ENCODE measurements around the gene KNDC1.

The KNDC1 gene

DNA sequence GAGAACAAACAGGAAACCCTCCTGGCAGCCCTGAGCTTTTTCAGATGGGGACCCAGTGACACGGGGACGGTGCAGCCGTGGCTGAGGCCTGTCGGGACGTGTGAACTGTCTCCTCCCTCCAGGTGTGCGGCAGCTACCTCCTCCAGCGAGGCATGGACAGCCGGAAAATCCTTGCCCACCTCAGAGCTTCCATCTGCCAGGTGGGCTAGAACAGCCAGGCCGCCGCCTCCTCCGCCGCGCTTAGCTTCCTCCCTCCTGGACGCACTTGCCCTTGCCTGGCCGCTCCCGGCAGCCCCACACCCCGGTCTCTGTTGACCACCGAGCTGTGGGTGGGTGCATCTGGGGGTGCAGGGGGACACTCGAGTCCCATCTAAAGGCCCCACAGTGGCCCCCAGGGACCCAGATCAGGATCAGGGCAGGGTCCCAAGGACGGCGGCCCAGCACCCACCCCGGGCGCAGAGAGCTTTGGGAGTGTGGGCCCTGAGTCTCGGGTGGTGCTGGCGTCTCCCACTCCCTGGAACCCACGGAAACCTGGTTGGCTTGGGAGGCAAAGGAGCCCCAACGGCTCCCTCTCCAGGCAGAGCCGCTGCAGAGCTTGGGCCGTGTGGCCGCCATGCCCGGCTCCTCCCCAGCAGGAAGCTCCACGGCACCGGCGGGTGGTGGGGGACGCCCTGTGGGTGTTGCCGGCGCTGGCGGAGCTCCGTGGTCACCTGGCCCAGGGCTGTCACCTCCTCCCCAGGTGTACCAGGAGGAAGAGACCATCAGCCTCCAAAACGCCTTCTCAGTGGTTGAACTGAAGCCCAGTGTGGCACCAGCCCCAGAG, 37.1 kb downstream of the KNDC1 start:
- no peak for DNase-seq (ENCODE audit: extremely low spot score)
- POLR2A ChIA-PET = no interaction called here
- CTCF ChIA-PET = no interaction called here
- TF ChIP-seq FOXM1 (IDR thresholded peaks at IDR 0.05; ENCODE audit: borderline replicate concordance) (no peak), SUZ12 (IDR thresholded peaks at IDR 0.05) (no peak), L3MBTL2 (conservative IDR thresholded peaks at IDR 0.05) (no peak), SP1 (IDR thresholded peaks at IDR 0.05) (no peak), ELF4 (IDR thresholded peaks at IDR 0.05) (no peak), HDGF (IDR thresholded peaks at IDR 0.05; ENCODE audit: borderline replicate concordance) (no peak), TARDBP (IDR thresholded peaks at IDR 0.05) (no peak), LEF1 (IDR thresholded peaks at IDR 0.05; ENCODE audit: borderline replicate concordance) (no peak), CTBP1 (IDR thresholded peaks at IDR 0.05; ENCODE audit: borderline replicate concordance) (no peak), FOXK2 (IDR thresholded peaks at IDR 0.05) (no peak), FOXA1 (IDR thresholded peaks at IDR 0.05) (no peak)

DNA sequence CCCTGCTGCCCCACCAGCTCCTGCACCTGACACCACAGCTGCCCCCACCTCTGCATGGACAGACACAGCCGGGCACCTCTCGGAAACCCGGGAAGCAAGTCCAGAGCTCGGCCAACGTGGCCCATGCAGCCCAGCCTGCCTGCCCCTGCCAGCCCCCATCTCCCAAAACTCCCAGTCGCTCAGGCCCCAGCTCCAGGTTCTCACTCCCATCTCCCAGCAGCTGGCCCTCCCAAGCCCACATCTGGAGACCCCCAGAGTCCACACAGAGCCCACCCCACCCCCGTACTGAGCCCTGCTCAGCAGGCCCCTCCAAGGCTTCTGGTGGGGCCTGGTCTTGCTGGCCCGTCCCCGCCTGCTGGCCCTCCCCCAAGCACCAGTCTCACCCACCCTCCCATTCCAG, 37.8 kb downstream of the KNDC1 start:
- TF ChIP-seq HDGF (IDR thresholded peaks at IDR 0.05; ENCODE audit: borderline replicate concordance) (no peak), CTBP1 (IDR thresholded peaks at IDR 0.05; ENCODE audit: borderline replicate concordance) (no peak), ELF4 (IDR thresholded peaks at IDR 0.05) (no peak), BHLHE40 (IDR thresholded peaks at IDR 0.05; ENCODE audit: borderline replicate concordance) (no peak), FOXK2 (IDR thresholded peaks at IDR 0.05) (no peak), FOXA1 (IDR thresholded peaks at IDR 0.05) (no peak), L3MBTL2 (conservative IDR thresholded peaks at IDR 0.05) (no peak), SUZ12 (IDR thresholded peaks at IDR 0.05) (no peak), NFRKB (IDR thresholded peaks at IDR 0.05) (no peak), ARNT (IDR thresholded peaks at IDR 0.05) (no peak), LEF1 (IDR thresholded peaks at IDR 0.05; ENCODE audit: borderline replicate concordance) (no peak), ZNF384 (IDR thresholded peaks at IDR 0.05) (no peak), SP1 (IDR thresholded peaks at IDR 0.05) (no peak), FOXM1 (IDR thresholded peaks at IDR 0.05; ENCODE audit: borderline replicate concordance) (no peak), TARDBP (IDR thresholded peaks at IDR 0.05) (no peak)
- TF ChIP-seq, protein P1, sequence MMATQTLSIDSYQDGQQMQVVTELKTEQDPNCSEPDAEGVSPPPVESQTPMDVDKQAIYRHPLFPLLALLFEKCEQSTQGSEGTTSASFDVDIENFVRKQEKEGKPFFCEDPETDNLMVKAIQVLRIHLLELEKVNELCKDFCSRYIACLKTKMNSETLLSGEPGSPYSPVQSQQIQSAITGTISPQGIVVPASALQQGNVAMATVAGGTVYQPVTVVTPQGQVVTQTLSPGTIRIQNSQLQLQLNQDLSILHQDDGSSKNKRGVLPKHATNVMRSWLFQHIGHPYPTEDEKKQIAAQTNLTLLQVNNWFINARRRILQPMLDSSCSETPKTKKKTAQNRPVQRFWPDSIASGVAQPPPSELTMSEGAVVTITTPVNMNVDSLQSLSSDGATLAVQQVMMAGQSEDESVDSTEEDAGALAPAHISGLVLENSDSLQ (IDR thresholded peaks at IDR 0.05) = no peak

DNA sequence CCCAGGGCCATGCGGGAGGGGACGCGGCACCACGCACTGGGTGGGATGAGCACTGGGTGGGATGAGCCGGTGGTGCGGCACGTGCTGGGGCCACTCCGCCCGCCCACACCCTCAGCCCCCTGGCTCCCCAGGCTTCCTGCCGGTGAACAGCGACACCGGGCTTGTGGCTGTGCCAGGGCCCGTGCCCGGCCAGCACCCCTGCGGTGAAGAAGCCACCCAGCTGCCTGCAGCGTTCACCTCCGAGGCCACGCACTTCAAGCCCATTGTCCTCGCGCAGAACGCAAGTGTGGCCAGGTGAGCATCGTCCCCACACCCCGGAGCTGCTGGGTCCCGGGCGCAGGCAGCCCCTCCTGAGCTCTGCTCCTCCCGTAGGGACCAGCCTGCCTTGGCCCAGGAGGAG, 38.2 kb downstream of the KNDC1 start:
- CTCF ChIA-PET = no interaction called here
- POLR2A ChIA-PET = no interaction called here
- TF ChIP-seq FOXM1 (IDR thresholded peaks at IDR 0.05; ENCODE audit: borderline replicate concordance) (no peak), BHLHE40 (IDR thresholded peaks at IDR 0.05; ENCODE audit: borderline replicate concordance) (no peak), FOXA1 (IDR thresholded peaks at IDR 0.05) (no peak), SUZ12 (IDR thresholded peaks at IDR 0.05) (no peak), SP1 (IDR thresholded peaks at IDR 0.05) (no peak), LEF1 (IDR thresholded peaks at IDR 0.05; ENCODE audit: borderline replicate concordance) (no peak), L3MBTL2 (conservative IDR thresholded peaks at IDR 0.05) (no peak), ZNF384 (IDR thresholded peaks at IDR 0.05) (no peak), NFRKB (IDR thresholded peaks at IDR 0.05) (no peak), ELF4 (IDR thresholded peaks at IDR 0.05) (no peak), TARDBP (IDR thresholded peaks at IDR 0.05) (no peak), HDGF (IDR thresholded peaks at IDR 0.05; ENCODE audit: borderline replicate concordance) (no peak)
- no peak for DNase-seq (ENCODE audit: extremely low spot score)

More for the DNA sequence above, 37.8 kb downstream of the KNDC1 start:
- DNase-seq (ENCODE audit: extremely low spot score) = no peak
- ChIA-PET CTCF (no interaction called here), POLR2A (no interaction called here)

DNA sequence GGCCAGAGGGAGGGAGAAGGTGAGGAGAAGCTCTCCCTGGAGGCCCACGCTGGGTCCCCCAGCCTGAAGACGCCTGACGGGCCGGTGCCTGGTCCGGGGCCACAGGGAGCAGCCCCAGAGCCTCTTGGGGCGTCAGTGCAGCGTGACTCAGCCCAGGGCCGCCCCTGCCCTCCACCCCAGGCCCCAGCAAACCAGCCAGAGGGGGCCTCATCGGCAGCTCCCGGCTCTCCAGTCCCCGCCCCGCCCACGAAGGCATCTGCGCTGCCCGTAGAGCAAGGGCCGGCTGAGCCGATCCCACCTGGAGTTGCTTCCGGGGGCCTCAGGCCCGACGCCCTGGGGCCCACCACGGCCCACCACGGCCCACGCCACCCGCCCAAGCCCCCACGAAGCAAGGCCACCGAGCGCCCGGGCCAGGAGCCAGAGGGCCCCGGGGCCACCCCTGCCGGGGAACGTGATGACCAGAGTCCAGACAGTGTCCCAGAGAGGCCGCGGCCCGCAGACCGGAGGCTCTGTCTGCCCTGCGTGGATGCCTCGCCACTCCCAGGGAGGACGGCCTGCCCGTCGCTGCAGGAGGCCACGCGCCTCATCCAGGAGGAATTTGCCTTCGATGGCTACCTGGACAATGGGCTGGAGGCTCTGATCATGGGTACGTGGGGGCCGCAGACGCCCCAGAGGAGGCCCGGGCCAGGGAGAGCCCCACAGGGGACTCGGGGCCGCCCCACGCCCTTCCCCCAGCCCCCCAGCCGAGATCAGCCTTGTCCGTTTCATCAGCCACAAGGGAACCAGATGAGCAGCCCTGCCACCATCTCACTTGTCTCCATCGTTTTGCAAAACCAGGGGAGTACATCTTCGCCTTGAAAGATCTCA, 38.8 kb downstream of the KNDC1 start:
- DNase-seq (ENCODE audit: extremely low spot score) = no peak
- ChIA-PET POLR2A (no interaction called here), CTCF (no interaction called here)
- TF ChIP-seq SUZ12 (IDR thresholded peaks at IDR 0.05) (no peak), L3MBTL2 (conservative IDR thresholded peaks at IDR 0.05) (no peak), FOXA1 (IDR thresholded peaks at IDR 0.05) (no peak), FOXK2 (IDR thresholded peaks at IDR 0.05) (no peak), CTBP1 (IDR thresholded peaks at IDR 0.05; ENCODE audit: borderline replicate concordance) (no peak), ELF4 (IDR thresholded peaks at IDR 0.05) (no peak), SP1 (IDR thresholded peaks at IDR 0.05) (no peak), FOXM1 (IDR thresholded peaks at IDR 0.05; ENCODE audit: borderline replicate concordance) (no peak), LEF1 (IDR thresholded peaks at IDR 0.05; ENCODE audit: borderline replicate concordance) (no peak), TARDBP (IDR thresholded peaks at IDR 0.05) (no peak)

DNA sequence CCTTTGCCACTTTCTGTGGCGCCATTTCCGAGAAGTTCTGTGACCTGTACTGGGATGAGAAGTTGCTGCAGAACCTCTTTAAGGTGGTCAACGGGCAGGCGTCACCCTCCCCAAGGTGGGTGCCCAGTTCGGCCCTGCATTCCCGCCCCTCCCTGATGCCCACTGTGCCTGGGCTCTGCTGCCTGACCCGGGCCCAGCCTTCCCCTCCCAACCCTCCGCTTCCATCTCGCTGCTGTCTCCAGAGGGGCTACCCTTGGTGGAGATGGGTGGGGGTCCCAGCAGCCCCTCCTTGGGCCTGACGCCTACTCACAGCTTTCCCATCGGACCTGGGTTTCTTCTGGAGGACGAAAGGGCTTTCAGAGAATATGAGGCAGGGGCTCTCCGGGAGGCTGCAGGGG, 39.5 kb downstream of the KNDC1 start:
- DNase-seq (ENCODE audit: extremely low spot score) = no peak
- POLR2A ChIA-PET = no interaction called here
- CTCF ChIA-PET = no interaction called here
- no peak for TF ChIP-seq NFRKB (IDR thresholded peaks at IDR 0.05)
- TF ChIP-seq BHLHE40 (IDR thresholded peaks at IDR 0.05; ENCODE audit: borderline replicate concordance) = no peak
- no peak for TF ChIP-seq FOXK2 (IDR thresholded peaks at IDR 0.05)
- TF ChIP-seq ELF4 (IDR thresholded peaks at IDR 0.05) = no peak
- no peak for TF ChIP-seq LEF1 (IDR thresholded peaks at IDR 0.05; ENCODE audit: borderline replicate concordance)
- TF ChIP-seq CTBP1 (IDR thresholded peaks at IDR 0.05; ENCODE audit: borderline replicate concordance) = no peak
- TF ChIP-seq ARNT (IDR thresholded peaks at IDR 0.05) = no peak
- TF ChIP-seq SUZ12 (IDR thresholded peaks at IDR 0.05) = no peak
- no peak for TF ChIP-seq ZNF384 (IDR thresholded peaks at IDR 0.05)
- no peak for TF ChIP-seq L3MBTL2 (conservative IDR thresholded peaks at IDR 0.05)
- TF ChIP-seq FOXA1 (IDR thresholded peaks at IDR 0.05) = no peak
- TF ChIP-seq TARDBP (IDR thresholded peaks at IDR 0.05) = no peak
- TF ChIP-seq HDGF (IDR thresholded peaks at IDR 0.05; ENCODE audit: borderline replicate concordance) = no peak
- TF ChIP-seq, protein P1 (IDR thresholded peaks at IDR 0.05) = no peak
- TF ChIP-seq FOXM1 (IDR thresholded peaks at IDR 0.05; ENCODE audit: borderline replicate concordance) = no peak
- no peak for TF ChIP-seq SP1 (IDR thresholded peaks at IDR 0.05)

Data from HEK293T (cell line).